ENCODE measurements around the gene ATP8A2.

DNA sequence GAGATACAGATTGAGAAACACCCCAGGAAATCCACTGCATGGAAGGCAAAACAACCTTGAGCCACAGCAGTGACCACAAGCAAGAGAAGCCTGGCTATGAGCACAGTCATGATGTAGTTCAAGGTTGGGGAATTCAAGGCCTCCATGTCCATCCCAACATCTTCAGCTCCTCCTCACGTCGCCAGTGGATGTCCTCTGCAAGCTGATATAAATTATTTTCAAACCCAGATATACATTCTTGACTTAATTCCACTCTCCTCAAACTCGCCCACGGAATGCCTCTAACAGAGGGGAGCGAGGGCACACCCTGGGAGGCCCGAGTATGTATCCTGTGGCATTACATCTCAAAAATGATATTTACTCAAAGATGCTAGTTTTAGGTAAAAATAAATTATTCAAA lies 574.5 kb downstream of the ATP8A2 start:
- TF ChIP-seq, protein P1, sequence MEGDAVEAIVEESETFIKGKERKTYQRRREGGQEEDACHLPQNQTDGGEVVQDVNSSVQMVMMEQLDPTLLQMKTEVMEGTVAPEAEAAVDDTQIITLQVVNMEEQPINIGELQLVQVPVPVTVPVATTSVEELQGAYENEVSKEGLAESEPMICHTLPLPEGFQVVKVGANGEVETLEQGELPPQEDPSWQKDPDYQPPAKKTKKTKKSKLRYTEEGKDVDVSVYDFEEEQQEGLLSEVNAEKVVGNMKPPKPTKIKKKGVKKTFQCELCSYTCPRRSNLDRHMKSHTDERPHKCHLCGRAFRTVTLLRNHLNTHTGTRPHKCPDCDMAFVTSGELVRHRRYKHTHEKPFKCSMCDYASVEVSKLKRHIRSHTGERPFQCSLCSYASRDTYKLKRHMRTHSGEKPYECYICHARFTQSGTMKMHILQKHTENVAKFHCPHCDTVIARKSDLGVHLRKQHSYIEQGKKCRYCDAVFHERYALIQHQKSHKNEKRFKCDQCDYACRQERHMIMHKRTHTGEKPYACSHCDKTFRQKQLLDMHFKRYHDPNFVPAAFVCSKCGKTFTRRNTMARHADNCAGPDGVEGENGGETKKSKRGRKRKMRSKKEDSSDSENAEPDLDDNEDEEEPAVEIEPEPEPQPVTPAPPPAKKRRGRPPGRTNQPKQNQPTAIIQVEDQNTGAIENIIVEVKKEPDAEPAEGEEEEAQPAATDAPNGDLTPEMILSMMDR (conservative IDR thresholded peaks at IDR 0.05; ENCODE audit: low read depth, low read length) = no peak
- TF ChIP-seq POLR2A (IDR thresholded peaks at IDR 0.05; ENCODE audit: low read depth, low read length) (no peak), NFE2L2 (IDR thresholded peaks at IDR 0.05; ENCODE audit: low read depth, low read length) (no peak), SMC3 (IDR thresholded peaks at IDR 0.05; ENCODE audit: low read depth, low read length) (no peak), MAFK (IDR thresholded peaks at IDR 0.05; ENCODE audit: low read depth, low read length) (no peak), MAZ (IDR thresholded peaks at IDR 0.05; ENCODE audit: borderline replicate concordance, low read depth, low read length) (no peak), CEBPB (IDR thresholded peaks at IDR 0.05; ENCODE audit: low read depth, low read length) (no peak), RFX5 (IDR thresholded peaks at IDR 0.05; ENCODE audit: low read depth, low read length) (no peak), FOS (IDR thresholded peaks at IDR 0.05; ENCODE audit: low read depth, low read length) (no peak), RAD21 (IDR thresholded peaks at IDR 0.05; ENCODE audit: low read length) (no peak)
- TF ChIP-seq, protein P2, sequence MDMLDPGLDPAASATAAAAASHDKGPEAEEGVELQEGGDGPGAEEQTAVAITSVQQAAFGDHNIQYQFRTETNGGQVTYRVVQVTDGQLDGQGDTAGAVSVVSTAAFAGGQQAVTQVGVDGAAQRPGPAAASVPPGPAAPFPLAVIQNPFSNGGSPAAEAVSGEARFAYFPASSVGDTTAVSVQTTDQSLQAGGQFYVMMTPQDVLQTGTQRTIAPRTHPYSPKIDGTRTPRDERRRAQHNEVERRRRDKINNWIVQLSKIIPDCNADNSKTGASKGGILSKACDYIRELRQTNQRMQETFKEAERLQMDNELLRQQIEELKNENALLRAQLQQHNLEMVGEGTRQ (IDR thresholded peaks at IDR 0.05; ENCODE audit: low read depth, low read length) = no peak
- TF ChIP-seq, protein P3, sequence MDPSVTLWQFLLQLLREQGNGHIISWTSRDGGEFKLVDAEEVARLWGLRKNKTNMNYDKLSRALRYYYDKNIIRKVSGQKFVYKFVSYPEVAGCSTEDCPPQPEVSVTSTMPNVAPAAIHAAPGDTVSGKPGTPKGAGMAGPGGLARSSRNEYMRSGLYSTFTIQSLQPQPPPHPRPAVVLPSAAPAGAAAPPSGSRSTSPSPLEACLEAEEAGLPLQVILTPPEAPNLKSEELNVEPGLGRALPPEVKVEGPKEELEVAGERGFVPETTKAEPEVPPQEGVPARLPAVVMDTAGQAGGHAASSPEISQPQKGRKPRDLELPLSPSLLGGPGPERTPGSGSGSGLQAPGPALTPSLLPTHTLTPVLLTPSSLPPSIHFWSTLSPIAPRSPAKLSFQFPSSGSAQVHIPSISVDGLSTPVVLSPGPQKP (IDR thresholded peaks at IDR 0.05; ENCODE audit: borderline replicate concordance, low read depth, low read length) = no peak
